Activated CD4-positive, alpha-beta T cell treated with anti-CD3 and anti-CD28 coated beads, Interleukin-2, Interleukin-6, amounts not matched to agents 100 ng/mL and 50 ng/mL, durations not matched to agents 16 hours and 8 hours (primary cell): Measurements from ENCODE around the gene NDUFA11.
"Not testable (repeated sequence)": the region's sequence is repeated elsewhere in the genome, so short reads cannot be mapped to it uniquely, and the experiment has no call there.

Experiments used
- DNase-seq: peaks from one replicate; pipeline ENCODE4 v3.0.0-alpha.2; 2020

The NDUFA11 gene

GRCh38 chr19:5884065-5884811 lies 19.4 kb downstream of the NDUFA11 start:
- not testable (repeated sequence) for DNase-seq

GRCh38 chr19:5883157-5883873 lies 20.3 kb downstream of the NDUFA11 start:
- not testable (repeated sequence) for DNase-seq

GRCh38 chr19:5882421-5882968 lies 21.1 kb downstream of the NDUFA11 start:
- no peak for DNase-seq

- no peak for DNase-seq
Measured at GRCh38 chr19:5881543-5882299, 21.9 kb downstream of the NDUFA11 start.

- no peak for DNase-seq
Measured at GRCh38 chr19:5880604-5881078, 22.9 kb downstream of the NDUFA11 start.

GRCh38 chr19:5880196-5880595 lies 23.4 kb downstream of the NDUFA11 start:
- no peak for DNase-seq

GRCh38 chr19:5877882-5878281 lies 25.7 kb downstream of the NDUFA11 start:
- DNase-seq, result no peak

- no peak for DNase-seq
Measured at GRCh38 chr19:5877427-5877826, 26.2 kb downstream of the NDUFA11 start.

- not testable (repeated sequence) for DNase-seq
Measured at GRCh38 chr19:5874496-5874895, 29.1 kb downstream of the NDUFA11 start.

- DNase-seq, result no peak
Measured at GRCh38 chr19:5873617-5874199, 29.9 kb downstream of the NDUFA11 start.

GRCh38 chr19:5870986-5871394 lies 32.6 kb downstream of the NDUFA11 start:
- DNase-seq, result no peak

- DNase-seq, result no peak
Measured at GRCh38 chr19:5867201-5868136, 36.1 kb downstream of the NDUFA11 start.

- no peak for DNase-seq
Measured at GRCh38 chr19:5865772-5866171, 37.8 kb downstream of the NDUFA11 start.

GRCh38 chr19:5864725-5865486 lies 38.7 kb downstream of the NDUFA11 start:
- DNase-seq, result no peak

GRCh38 chr19:5864013-5864720 lies 39.4 kb downstream of the NDUFA11 start:
- DNase-seq, result no peak

GRCh38 chr19:5863030-5863665 lies 40.4 kb downstream of the NDUFA11 start:
- DNase-seq, result no peak

- no peak for DNase-seq
Measured at GRCh38 chr19:5857203-5858081, 46.1 kb downstream of the NDUFA11 start.

- DNase-seq, result not testable (repeated sequence)
Measured at GRCh38 chr19:5855151-5855550, 48.4 kb downstream of the NDUFA11 start.
